Panc1 (cell line): Measurements from ENCODE around the gene ATG4B.

Source experiments
- CTCF ChIP-seq: fragments of 450-650 bp; IDR thresholded peaks from 2 replicates; pipeline ENCODE4 v1.5.1; 2017; ENCODE audit warnings: mild to moderate bottlenecking
- TF ChIP-seq, protein P1 (sequence below), 2 experiments: IDR thresholded peaks; 2 replicates each; pipeline ENCODE4 v1.6.1; 2011 to 2012; ENCODE audit warnings: low read depth in 2 of 2, control low read depth in 1 of 2, low read length in 1 of 2, mild to moderate bottlenecking in 1 of 2, moderate library complexity in 1 of 2; ENCODE audit not compliant: insufficient read depth in 1 of 2

DNA sequence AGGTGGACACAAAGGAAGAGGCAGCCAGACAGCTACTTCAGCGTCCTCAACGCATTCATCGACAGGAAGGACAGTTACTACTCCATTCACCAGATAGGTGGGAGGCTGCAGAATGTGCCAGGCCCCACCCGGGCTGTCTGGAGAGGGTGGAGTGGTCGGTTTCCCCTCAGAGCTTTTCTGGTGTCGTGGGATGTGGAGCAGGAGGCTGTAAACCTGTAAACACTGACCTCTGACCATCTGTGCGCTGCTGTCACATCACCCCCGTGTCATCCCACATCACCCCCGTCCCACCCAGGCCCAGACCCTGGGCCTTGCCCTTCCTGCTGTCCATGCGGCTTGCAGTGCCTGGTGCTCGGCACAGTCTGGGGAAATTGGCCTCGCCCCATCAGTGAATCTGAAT, 17.1 kb downstream of the ATG4B start:
- TF ChIP-seq CTCF, result no peak
- TF ChIP-seq, protein P1, sequence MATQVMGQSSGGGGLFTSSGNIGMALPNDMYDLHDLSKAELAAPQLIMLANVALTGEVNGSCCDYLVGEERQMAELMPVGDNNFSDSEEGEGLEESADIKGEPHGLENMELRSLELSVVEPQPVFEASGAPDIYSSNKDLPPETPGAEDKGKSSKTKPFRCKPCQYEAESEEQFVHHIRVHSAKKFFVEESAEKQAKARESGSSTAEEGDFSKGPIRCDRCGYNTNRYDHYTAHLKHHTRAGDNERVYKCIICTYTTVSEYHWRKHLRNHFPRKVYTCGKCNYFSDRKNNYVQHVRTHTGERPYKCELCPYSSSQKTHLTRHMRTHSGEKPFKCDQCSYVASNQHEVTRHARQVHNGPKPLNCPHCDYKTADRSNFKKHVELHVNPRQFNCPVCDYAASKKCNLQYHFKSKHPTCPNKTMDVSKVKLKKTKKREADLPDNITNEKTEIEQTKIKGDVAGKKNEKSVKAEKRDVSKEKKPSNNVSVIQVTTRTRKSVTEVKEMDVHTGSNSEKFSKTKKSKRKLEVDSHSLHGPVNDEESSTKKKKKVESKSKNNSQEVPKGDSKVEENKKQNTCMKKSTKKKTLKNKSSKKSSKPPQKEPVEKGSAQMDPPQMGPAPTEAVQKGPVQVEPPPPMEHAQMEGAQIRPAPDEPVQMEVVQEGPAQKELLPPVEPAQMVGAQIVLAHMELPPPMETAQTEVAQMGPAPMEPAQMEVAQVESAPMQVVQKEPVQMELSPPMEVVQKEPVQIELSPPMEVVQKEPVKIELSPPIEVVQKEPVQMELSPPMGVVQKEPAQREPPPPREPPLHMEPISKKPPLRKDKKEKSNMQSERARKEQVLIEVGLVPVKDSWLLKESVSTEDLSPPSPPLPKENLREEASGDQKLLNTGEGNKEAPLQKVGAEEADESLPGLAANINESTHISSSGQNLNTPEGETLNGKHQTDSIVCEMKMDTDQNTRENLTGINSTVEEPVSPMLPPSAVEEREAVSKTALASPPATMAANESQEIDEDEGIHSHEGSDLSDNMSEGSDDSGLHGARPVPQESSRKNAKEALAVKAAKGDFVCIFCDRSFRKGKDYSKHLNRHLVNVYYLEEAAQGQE (IDR thresholded peaks at IDR 0.05; ENCODE audit: insufficient read depth in 1 of 2, low read depth in 2 of 2, low read length in 1 of 2), result no peak
